Right atrium auricular region (tissue), 2 donors: ENCODE results near the gene DNAJC5. TPM values are rescaled to one million over a fixed set of nuclear protein-coding genes. Genes with fewer than 3 reads are reported as not detected.

Experiments
- DNase-seq: peaks from one replicate; pipeline ENCODE4 v3.0.0-alpha.2; 2019; ENCODE audit warnings: low spot score
- H3K27ac ChIP-seq, 2 donors: fragments of 200-600 bp; sonication (generic); 1 replicate in 1 of 2; 2 replicates in 1 of 2; pipeline ENCODE4 v1.5.1; 2016 to 2019
- H3K27me3 ChIP-seq, 2 donors: fragments of 200-600 bp; sonication (generic); one replicate each; pipeline versions ENCODE4 v1.5.1 to v1.6.0; 2017 to 2019
- H3K36me3 ChIP-seq: fragments of 200-600 bp; sonication (generic); one replicate; pipeline ENCODE4 v1.5.1; 2016
- H3K4me1 ChIP-seq, 2 donors: fragments of 200-600 bp; sonication (generic); one replicate each; pipeline versions ENCODE4 v1.5.1 to v1.6.0; 2017 to 2019
- H3K4me3 ChIP-seq, 2 donors: fragments of 200-600 bp; sonication (generic); 1 replicate in 1 of 2; 2 replicates in 1 of 2; pipeline ENCODE4 v1.5.1; 2017 to 2019; ENCODE audit warnings: mild to moderate bottlenecking in 1 of 2, moderate library complexity in 1 of 2
- H3K9me3 ChIP-seq, 2 donors: fragments of 200-600 bp; sonication (generic); one replicate each; pipeline ENCODE4 v1.5.1; 2019
- total RNA-seq, 2 donors: library from RNA; depleted of rRNA; stranded (reverse); fragments of >200 nt; gene quantifications; one replicate each; pipeline ENCODE4 v1.1.0, GENCODE V29; 2016
- TF ChIP-seq, protein P1 (sequence below), 2 donors: fragments of 200-600 bp; sonication (generic); IDR thresholded peaks; one replicate each; pipeline ENCODE4 v1.5.1; 2019; ENCODE audit warnings: antibody characterized with exemption in 2 of 2

Gene DNAJC5
- total RNA-seq, 2 donors from 2014 or later, result 41.2 to 43.8 TPM

DNA sequence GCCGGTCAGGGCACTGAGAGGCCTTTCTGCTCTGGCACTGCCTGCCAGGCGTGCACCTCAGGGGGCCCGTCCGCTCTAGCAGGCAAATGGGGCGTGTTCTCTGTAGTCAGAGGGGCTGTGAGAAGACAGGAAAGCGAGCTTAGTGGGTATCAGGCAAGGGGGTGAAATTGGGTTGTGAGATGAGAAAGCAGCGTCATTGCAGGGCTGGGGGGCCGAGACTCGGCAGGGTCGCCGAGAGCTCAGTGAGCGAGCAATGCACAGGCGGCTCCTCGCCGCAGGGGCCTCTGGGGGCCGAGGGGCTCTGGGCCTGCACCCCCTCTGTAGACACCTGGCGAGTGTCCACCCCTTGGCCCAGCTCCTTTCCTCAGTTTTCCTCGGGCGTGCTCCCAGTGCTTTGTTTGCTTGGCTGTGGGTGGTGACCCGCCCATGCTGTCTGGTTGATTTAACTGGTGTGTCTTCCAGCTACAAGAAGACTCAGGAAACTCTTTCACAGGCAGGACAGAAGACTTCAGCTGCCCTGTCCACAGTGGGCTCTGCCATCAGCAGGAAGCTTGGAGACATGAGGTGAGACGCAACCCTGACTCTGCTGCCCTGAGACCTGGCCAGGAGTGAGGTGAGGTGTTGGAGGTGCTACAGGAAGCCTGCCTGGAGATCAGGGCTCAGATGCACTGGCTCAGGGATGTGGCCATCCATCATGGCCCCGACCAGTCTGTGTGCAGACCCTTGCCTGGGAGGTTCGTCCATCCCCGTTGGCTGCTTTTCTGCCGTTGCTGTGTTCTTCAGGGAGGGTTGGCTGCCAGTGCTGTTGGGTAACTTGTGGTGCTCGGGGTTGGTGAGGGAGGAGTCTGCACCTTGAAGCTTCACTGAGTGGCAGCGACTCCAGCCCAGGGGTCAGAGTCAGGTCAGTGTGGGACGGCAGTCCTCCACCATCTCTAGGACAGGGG, 12.4 kb upstream of the DNAJC5 start:
- H3K27ac ChIP-seq, result no peak overlapping the region
- TF ChIP-seq, protein P1, sequence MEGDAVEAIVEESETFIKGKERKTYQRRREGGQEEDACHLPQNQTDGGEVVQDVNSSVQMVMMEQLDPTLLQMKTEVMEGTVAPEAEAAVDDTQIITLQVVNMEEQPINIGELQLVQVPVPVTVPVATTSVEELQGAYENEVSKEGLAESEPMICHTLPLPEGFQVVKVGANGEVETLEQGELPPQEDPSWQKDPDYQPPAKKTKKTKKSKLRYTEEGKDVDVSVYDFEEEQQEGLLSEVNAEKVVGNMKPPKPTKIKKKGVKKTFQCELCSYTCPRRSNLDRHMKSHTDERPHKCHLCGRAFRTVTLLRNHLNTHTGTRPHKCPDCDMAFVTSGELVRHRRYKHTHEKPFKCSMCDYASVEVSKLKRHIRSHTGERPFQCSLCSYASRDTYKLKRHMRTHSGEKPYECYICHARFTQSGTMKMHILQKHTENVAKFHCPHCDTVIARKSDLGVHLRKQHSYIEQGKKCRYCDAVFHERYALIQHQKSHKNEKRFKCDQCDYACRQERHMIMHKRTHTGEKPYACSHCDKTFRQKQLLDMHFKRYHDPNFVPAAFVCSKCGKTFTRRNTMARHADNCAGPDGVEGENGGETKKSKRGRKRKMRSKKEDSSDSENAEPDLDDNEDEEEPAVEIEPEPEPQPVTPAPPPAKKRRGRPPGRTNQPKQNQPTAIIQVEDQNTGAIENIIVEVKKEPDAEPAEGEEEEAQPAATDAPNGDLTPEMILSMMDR (IDR thresholded peaks at IDR 0.05), result no peak
- H3K9me3 ChIP-seq, result no peaks in the 10 kb centered on the region
- H3K36me3 ChIP-seq, result peaks cover 49% of the 10 kb centered on the region
- no peaks in the 10 kb centered on the region for H3K27me3 ChIP-seq
- no peak for DNase-seq
- H3K4me3 ChIP-seq, result no peak overlapping the region
- H3K4me1 ChIP-seq, result peaks cover 0 to 4% of the 10 kb centered on the region in 2 donors

DNA sequence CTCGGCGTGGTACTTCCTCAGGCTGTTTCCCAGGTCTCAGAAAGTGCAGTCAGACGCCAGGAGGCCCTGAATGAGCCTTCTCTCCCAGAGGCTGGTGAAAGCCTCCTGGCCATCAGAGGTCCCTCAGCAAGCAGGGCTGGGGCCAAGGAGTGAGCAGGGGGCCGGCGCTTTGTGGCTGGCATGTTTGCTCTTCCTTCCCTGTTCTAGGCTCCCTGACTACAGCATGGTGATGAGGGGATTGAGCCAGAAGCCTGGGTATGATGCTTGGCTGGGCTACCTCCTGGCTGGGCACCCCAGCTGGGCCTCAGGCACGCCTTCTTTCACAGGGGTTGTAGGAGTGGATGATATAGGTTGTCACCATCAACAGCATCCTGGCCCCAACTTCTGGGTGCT, 11.7 kb upstream of the DNAJC5 start:
- peaks cover 0 to 4% of the 10 kb centered on the region in 2 donors for H3K4me1 ChIP-seq
- H3K9me3 ChIP-seq, result no peaks in the 10 kb centered on the region
- no peak for DNase-seq
- TF ChIP-seq, protein P1 (IDR thresholded peaks at IDR 0.05), result no peak
- no peak overlapping the region for H3K4me3 ChIP-seq
- no peaks in the 10 kb centered on the region for H3K27me3 ChIP-seq
- peaks cover 49% of the 10 kb centered on the region for H3K36me3 ChIP-seq
- no peak overlapping the region for H3K27ac ChIP-seq

DNA sequence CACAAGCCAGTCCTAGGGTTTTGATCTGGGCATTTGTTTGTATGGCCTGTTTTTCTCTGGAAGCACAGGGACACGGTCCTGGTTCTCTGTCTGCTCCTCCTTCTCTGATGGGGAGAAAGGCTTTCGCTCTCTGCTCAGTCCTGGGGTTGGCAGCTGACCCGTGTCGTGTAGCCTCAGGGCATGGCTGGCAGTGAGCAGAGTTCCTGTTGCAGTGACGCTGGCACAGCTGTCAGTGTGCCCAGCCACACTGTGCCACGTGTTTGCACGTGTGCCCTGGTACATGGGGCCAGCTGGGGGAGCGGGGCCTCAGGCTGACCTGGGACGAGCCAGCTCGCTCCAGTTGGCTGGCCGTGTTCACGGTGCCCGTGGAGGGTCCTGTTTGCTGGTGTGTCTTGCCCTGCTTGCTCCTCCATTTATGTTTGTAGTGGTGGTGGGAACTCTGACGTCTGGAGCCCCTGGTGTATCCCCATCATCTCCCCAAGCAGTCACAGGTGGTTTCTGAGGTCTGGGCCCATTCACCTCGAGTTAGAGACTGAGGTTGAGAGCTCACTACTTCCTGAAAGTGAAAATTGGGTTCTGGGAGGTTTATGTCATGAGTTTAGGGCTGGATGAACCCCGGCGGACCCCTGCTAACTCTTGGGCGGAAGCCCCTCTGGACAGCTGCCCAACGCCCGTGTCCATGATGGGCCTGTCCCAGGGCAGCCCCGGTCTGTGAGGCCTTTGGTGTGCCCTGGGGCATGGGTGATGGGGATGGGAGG, 10.2 kb upstream of the DNAJC5 start:
- no peak for DNase-seq
- TF ChIP-seq, protein P1 (IDR thresholded peaks at IDR 0.05), result no peak
- Histone ChIP-seq H3K27ac (peak overlapping the region; percentile 48 to 58), H3K9me3 (no peaks in the 10 kb centered on the region), H3K36me3 (peaks cover 49% of the 10 kb centered on the region), H3K4me3 (no peak overlapping the region), H3K4me1 (peaks cover 0 to 4% of the 10 kb centered on the region in 2 donors), H3K27me3 (no peaks in the 10 kb centered on the region)

DNA sequence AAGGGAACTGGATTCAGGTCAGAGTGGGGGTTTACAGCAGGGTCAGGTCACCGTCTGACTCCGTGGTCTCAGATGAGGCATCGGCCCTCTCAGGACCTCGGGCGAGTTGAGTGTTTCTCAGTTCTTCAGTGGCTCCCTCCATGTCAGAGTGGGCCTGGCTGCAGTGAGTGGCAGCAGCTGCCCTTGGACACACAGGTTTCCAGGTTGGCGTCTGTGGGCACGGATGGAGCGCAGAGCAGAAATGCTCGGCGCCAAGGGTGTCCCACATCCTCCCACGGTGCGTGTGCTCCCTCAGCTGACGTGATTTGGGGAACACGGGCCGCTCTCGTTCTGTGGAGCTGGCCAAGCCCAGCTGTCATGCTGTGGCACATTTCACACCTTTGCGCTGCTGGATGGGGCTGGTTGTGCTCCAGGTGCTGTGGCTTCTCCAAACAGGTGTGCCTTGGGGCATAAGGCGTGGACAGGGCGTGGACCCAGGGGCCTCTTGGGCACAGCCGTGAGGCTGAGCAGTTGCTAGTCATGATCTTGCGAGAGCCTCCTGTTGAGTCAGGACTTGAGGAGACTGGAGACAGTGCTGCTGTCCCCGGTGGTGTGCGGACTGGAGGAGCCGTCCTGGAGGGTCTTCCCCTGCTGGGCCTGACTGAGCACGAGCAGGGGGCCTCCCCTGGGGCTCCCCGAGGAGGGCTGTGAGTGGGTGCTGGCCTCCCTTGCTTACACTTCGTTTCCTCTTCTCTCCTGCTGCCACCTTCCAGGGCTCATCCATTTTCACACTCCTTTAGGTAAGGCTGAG, 9.5 kb upstream of the DNAJC5 start:
- DNase-seq, result no peak
- peak overlapping the region; percentile 47 to 58 for H3K27ac ChIP-seq

DNA sequence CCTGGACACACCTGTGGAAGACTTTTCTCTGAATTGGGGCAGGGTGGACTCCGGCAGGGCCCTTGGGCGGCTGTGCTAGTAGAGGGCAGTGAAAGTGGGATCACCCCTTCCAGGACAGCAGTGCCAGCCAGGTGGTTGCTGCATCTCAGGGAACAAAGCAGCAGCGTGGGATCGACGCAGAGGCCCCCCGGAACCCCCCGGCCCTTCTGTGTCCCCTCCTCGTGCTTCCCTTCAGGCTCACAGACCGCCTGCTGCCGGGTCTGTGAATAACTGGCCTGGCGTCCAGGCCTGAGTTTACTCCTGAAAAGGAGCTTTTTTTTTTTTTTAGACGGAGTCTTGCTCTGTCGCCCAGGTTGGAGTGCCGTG, 8.9 kb upstream of the DNAJC5 start:
- H3K9me3 ChIP-seq, result no peaks in the 10 kb centered on the region
- no peaks in the 10 kb centered on the region for H3K27me3 ChIP-seq
- no peak overlapping the region for H3K27ac ChIP-seq
- TF ChIP-seq, protein P1 (IDR thresholded peaks at IDR 0.05), result no peak
- peaks cover 0 to 4% of the 10 kb centered on the region in 2 donors for H3K4me1 ChIP-seq
- H3K4me3 ChIP-seq, result no peak overlapping the region
- peaks cover 63% of the 10 kb centered on the region for H3K36me3 ChIP-seq
- DNase-seq, result no peak

More for the DNA sequence above, 9.5 kb upstream of the DNAJC5 start:
- H3K4me1 ChIP-seq, result peaks cover 0 to 4% of the 10 kb centered on the region in 2 donors
- no peaks in the 10 kb centered on the region for H3K27me3 ChIP-seq
- H3K36me3 ChIP-seq, result peaks cover 57% of the 10 kb centered on the region
- TF ChIP-seq, protein P1 (IDR thresholded peaks at IDR 0.05), result no peak
- no peak overlapping the region for H3K4me3 ChIP-seq
- H3K9me3 ChIP-seq, result no peaks in the 10 kb centered on the region
